HPDE6-E6E7 (cell line): ENCODE results near the gene EHD1.

Source experiments
- DNase-seq: peaks from one replicate; pipeline ENCODE4 v3.0.0; 2011; ENCODE audit warnings: missing footprints; ENCODE audit errors: extremely low spot score

Gene EHD1

GRCh38 chr11:64878494-64879243 is at the start of gene EHD1:
Gene EHD1 (minus strand): TSS chr11:64878621. CDS start chr11:64878464, 157 bp downstream.
- peak; percentile 93 for DNase-seq

- no peak for DNase-seq
These were observed 48.3 kb upstream of the EHD1 start for GRCh38 chr11:64926689-64927088.

- no peak for DNase-seq
These were observed 47.4 kb upstream of the EHD1 start for GRCh38 chr11:64925536-64926436.

- peak; percentile 15 for DNase-seq
These were observed 46.5 kb upstream of the EHD1 start for GRCh38 chr11:64924910-64925284.

- peak; percentile 98 for DNase-seq
These were observed 45.8 kb upstream of the EHD1 start, which contains the start of gene PPP2R5B for GRCh38 chr11:64923944-64924909. Gene PPP2R5B (plus strand): TSS chr11:64924689. CDS start chr11:64925735, 1,046 bp downstream.

GRCh38 chr11:64923151-64923661 is 44.8 kb upstream of the EHD1 start:
- DNase-seq = no peak

GRCh38 chr11:64921384-64921783 is 43.0 kb upstream of the EHD1 start:
- no peak for DNase-seq

- DNase-seq = no peak
These were observed 41.7 kb upstream of the EHD1 start for GRCh38 chr11:64920124-64920523.

GRCh38 chr11:64919627-64920026 is 41.2 kb upstream of the EHD1 start:
- DNase-seq = no peak

- DNase-seq = no peak
These were observed 39.6 kb upstream of the EHD1 start for GRCh38 chr11:64918017-64918416.

- DNase-seq = no peak
These were observed 39.2 kb upstream of the EHD1 start for GRCh38 chr11:64917663-64917995.

- DNase-seq = peak; percentile 99
These were observed 38.6 kb upstream of the EHD1 start, which contains the start of gene ATG2A for GRCh38 chr11:64916775-64917662. Gene ATG2A (minus strand): TSS chr11:64917209. CDS start chr11:64917135, 74 bp downstream.

- peak; percentile 50 for DNase-seq
These were observed 37.8 kb upstream of the EHD1 start for GRCh38 chr11:64916040-64916774.

GRCh38 chr11:64915376-64915887 is 37.0 kb upstream of the EHD1 start:
- DNase-seq = no peak

GRCh38 chr11:64914123-64914522 is 35.7 kb upstream of the EHD1 start:
- no peak for DNase-seq

- no peak for DNase-seq
These were observed 34.8 kb upstream of the EHD1 start for GRCh38 chr11:64913171-64913727.

- no peak for DNase-seq
These were observed 33.3 kb upstream of the EHD1 start for GRCh38 chr11:64911689-64912088.

GRCh38 chr11:64911142-64911541 is 32.7 kb upstream of the EHD1 start:
- DNase-seq = no peak
